Kidney (tissue), 14 donors: Measurements from ENCODE around the gene FAM83E. TPM values are rescaled to one million over a fixed set of nuclear protein-coding genes. Genes with fewer than 3 reads are reported as not detected.
A peak's percentile ranks its signal among the peaks of the same experiment; 100 is the strongest.

Experiments used
- DNase-seq, 5 donors: peaks; one replicate each; pipeline ENCODE4 v3.0.0-alpha.2; 2013 to 2020
- FAIRE-seq: peaks from 2 replicates; lab custom pipeline; 2012; peaks lifted over from hg19 to GRCh38; lab: Jason Lieb, UNC
- H3K27ac ChIP-seq, 2 donors: one replicate each; pipeline ENCODE4 v1.7.0; 2013; ENCODE audit warnings: low read depth in 2 of 2, low read length in 2 of 2, inconsistent platforms in 1 of 2
- H3K27me3 ChIP-seq: one replicate; pipeline ENCODE4 v1.7.1; 2013; ENCODE audit warnings: low read length, inconsistent platforms; ENCODE audit not compliant: control insufficient read depth, insufficient read depth
- H3K36me3 ChIP-seq, 3 donors: one replicate each; pipeline versions ENCODE4 v1.7.0 to v1.7.1; 2013; ENCODE audit warnings: low read length in 3 of 3, control low read depth in 1 of 3, inconsistent platforms in 1 of 3; ENCODE audit not compliant: insufficient read depth in 3 of 3, control insufficient read depth in 2 of 3
- H3K4me1 ChIP-seq, 3 donors: one replicate each; pipeline versions ENCODE4 v1.7.0 to v1.7.1; 2013; ENCODE audit warnings: low read length in 3 of 3, inconsistent platforms in 1 of 3, low read depth in 1 of 3; ENCODE audit not compliant: control insufficient read depth in 2 of 3, insufficient read depth in 2 of 3
- H3K4me3 ChIP-seq, 3 donors: one replicate each; pipeline versions ENCODE4 v1.7.0 to v1.8.1; 2013; ENCODE audit warnings: low read length in 3 of 3, control low read depth in 1 of 3, inconsistent platforms in 1 of 3
- H3K9ac ChIP-seq, 3 donors: one replicate each; pipeline versions ENCODE4 v1.7.0 to v1.7.1; 2013; ENCODE audit warnings: low read length in 3 of 3, control low read depth in 1 of 3, inconsistent platforms in 1 of 3
- H3K9me3 ChIP-seq, 3 donors: one replicate each; pipeline versions ENCODE4 v1.7.0 to v1.7.1; 2013; ENCODE audit warnings: low read length in 3 of 3, control low read depth in 1 of 3, inconsistent platforms in 1 of 3; ENCODE audit not compliant: control insufficient read depth in 2 of 3, insufficient read depth in 1 of 3
- CTCF ChIP-seq: IDR thresholded peaks from 3 replicates; pipeline ENCODE4 v1.5.1; 2012; ENCODE audit warnings: mild to moderate bottlenecking, moderate library complexity, borderline replicate concordance; ENCODE audit not compliant: insufficient read depth; ENCODE audit errors: extremely low read depth
- intact Hi-C: fragments of 100-400 bp; cut with DNase I; formaldehyde crosslinking; loops from one replicate; pipeline ENCODE4 v1.11.1; 2022
- polyA plus RNA-seq: library from polyadenylated mRNA; stranded (reverse); fragments of 350-450 nt; fragmentation: Illumina TruSeq; extraction: RNeasy Lipid Tissue Mini Kit (QIAGEN cat#74804); gene quantifications from one replicate; pipeline ENCODE4 v1.2.3, GENCODE V29; 2014; ENCODE audit warnings: low read depth, low replicate concordance; ENCODE audit not compliant: insufficient read depth
- total RNA-seq: library from RNA; stranded (reverse); fragmentation: NEBNext Ultra II Directional; extraction: Animal tissue kit (Norgen Biotek cat#: 25700); gene quantifications from one replicate; pipeline ENCODE4 v1.2.1, GENCODE V29; 2021
- donor health status: control.
- donor health status: control.
- donor health status: control.
- donor health status: control.
- donor health status: control.
- donor health status: DM: yes; HTN: yes; CAD: no.
- donor health status: Normal renal cell carcinoma (clear cell type).

The FAM83E gene
- total and polyA plus RNA-seq, 2 donors from 2014 or later: 0.41 to 15.9 TPM

- no peaks in the 10 kb centered on the region for H3K9me3 ChIP-seq
- FAIRE-seq (no peak), DNase-seq (no peak)
- H3K4me1 ChIP-seq: peaks cover 0 to 18% (median 9%) of the 10 kb centered on the region in 3 donors
- no peak overlapping the region for H3K9ac ChIP-seq
- TF ChIP-seq CTCF: no peak
- intact Hi-C loops: no loop called here
- H3K4me3 ChIP-seq: no peak overlapping the region
- peaks cover 0 to 18% (median 11%) of the 10 kb centered on the region in 3 donors for H3K36me3 ChIP-seq
- no peak overlapping the region for H3K27ac ChIP-seq
- H3K27me3 ChIP-seq: no peaks in the 10 kb centered on the region
These were observed 932 bp downstream of the FAM83E start for GRCh38 chr19:48613852-48614435.

GRCh38 chr19:48613024-48613851, 1.6 kb downstream of the FAM83E start:
- no peak for TF ChIP-seq CTCF
- Histone ChIP-seq H3K36me3 (peaks cover 0 to 18% (median 11%) of the 10 kb centered on the region in 3 donors), H3K27me3 (no peaks in the 10 kb centered on the region), H3K9ac (no peak overlapping the region), H3K9me3 (no peaks in the 10 kb centered on the region), H3K27ac (no peak overlapping the region), H3K4me3 (no peak overlapping the region), H3K4me1 (peaks cover 0 to 16% (median 9%) of the 10 kb centered on the region in 3 donors)
- DNase-seq (peak in 1 of 5 donors; percentile 50), FAIRE-seq (no peak)
- intact Hi-C loops: no loop called here

GRCh38 chr19:48611872-48612271, 3.0 kb downstream of the FAM83E start:
- no peak overlapping the region for H3K4me3 ChIP-seq
- H3K27me3 ChIP-seq: no peaks in the 10 kb centered on the region
- H3K36me3 ChIP-seq: peaks cover 0 to 12% (median 11%) of the 10 kb centered on the region in 3 donors
- DNase-seq: no peak
- H3K9me3 ChIP-seq: no peaks in the 10 kb centered on the region
- H3K4me1 ChIP-seq: peaks cover 0 to 4% (median 0%) of the 10 kb centered on the region in 3 donors
- intact Hi-C loops: no loop called here
- TF ChIP-seq CTCF: no peak
- H3K9ac ChIP-seq: no peak overlapping the region
- no peak for FAIRE-seq
- H3K27ac ChIP-seq: no peak overlapping the region
